SW 1271 (cell line): ENCODE measurements around the gene PLCH2.

ENCODE experiments used
- DNase-seq, 2 experiments: peaks; one replicate each; lab custom pipeline; 2025; lab: John Stamatoyannopoulos, UW

PLCH2 gene

DNA sequence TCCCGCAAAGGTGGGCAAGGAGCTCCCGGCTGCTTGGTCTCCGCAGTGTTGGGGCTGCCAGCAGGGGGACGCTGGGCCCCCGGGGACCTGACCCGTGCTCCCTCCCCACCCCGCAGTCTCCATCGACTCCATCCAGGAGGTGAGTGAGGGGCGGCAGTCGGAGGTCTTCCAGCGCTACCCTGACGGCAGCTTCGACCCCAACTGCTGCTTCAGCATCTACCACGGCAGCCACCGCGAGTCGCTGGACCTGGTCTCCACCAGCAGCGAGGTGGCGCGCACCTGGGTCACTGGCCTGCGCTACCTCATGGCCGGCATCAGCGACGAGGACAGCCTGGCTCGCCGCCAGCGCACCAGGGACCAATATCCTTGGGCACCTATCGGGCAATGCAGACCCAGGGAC is 3.5 kb downstream of the PLCH2 start:
- DNase-seq = no peak

DNA sequence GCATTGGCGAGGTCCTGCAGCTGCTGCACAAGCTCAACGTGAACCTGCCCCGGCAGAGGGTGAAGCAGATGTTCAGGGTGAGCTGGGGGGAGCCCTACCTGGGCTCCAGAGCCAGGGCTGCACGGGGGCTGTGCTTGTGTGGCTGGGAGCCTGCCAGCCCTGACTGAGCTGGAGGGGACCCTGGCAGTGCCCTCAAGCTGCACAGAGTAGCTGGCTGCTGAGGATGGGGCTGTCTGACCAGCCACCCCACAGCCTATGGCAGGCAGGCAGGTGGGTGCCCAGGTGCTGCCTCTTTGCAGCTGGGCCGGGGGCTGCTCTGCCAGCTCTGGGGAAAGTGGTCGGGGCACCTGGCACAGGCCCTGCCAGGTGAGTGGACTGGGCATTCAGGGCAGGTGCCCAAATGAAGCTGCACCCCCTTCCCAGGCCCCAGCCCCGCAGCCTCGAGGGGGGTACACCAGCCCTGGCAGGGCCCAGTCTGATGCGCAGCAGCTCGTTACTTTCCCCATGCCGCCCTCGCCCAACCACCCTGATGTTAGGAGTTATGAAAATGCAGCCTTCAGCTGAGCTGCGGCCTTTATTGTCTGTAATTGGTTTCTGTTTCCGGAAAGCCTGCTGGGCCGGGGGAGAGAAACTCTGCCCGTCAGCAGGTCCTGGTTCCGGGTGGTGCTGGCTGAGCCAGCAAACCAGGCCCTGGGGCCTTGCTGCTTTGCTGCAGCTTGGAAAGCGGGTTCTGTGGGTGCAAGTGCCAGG is 4.3 kb downstream of the PLCH2 start:
- no peak for DNase-seq

DNA sequence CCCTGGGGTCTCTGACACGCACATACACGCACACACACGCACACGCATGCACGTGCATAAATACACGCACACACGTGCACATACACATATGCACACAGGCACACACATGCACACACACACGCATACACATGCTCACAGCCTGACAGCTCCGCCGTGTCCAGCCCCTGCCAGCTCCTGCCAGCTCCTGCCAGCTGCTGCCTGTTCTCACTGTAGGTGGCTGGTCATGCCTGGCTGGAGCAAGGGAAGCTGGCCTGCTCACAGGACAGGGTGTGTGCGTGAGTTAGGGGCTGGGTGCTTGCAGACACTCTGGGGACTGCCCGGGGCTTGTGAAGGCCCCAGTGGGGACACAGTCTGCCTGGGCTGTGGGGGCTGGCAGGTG is 4.9 kb downstream of the PLCH2 start:
- no peak for DNase-seq

DNA sequence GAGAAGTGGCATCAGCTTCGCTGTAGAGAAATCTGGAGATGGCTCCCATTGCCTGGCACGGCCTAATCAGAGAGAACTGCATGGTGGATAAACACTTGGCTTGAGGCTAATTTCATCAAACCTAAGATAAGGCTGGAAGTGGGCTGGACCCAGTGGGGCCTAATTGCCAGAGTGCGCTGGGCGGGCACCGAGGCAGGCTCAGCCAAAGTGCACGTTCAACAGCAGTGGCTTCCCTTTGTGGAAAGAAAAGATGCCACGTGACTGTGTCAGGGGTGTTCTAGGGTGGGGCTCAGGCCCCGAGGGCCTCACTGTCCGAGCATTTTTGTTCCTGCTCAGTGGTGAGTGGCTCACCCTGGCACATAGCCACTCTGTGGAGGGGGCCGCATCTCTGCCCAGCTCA is 5.8 kb downstream of the PLCH2 start:
- no peak for DNase-seq

DNA sequence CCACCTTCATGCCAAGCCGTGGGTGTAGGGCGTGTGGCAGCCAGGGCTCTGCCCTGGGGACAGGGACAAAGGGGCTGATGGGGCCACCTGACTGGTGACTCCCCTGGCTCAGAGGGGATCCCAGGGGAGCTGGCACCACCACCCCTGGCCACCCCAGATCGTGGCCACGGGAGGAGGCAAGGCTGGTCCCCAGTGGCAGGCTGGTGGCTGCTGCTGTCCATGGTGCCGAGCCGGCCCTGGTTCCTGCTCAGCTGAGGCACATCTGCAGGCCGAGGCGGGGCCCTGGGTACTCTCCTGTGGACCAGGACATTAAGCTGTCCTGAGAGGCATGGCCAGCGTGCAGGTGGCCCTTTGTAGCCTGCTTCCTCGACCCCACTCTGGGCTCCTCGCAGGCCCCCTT is 6.5 kb downstream of the PLCH2 start:
- DNase-seq = no peak

DNA sequence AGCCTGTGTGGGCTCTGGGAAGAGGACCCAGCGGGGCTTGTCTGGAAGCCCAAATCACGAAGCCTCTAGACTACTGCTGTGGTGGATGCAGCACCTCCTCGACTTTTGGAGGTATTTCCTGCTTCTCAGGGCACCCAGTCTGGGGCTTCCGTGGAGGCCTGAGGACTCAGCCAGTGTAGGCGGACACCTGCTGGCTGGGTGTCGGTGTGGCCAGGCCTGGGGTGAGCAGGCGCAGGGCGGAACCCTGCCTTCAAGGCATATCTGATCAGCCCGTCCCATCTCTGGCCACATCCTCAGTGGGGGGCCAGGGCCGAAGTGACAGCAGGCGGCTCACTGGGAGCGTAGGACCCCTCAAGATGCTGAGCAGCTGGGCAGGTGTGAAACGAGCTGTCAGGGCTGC is 6.9 kb downstream of the PLCH2 start:
- DNase-seq = no peak

DNA sequence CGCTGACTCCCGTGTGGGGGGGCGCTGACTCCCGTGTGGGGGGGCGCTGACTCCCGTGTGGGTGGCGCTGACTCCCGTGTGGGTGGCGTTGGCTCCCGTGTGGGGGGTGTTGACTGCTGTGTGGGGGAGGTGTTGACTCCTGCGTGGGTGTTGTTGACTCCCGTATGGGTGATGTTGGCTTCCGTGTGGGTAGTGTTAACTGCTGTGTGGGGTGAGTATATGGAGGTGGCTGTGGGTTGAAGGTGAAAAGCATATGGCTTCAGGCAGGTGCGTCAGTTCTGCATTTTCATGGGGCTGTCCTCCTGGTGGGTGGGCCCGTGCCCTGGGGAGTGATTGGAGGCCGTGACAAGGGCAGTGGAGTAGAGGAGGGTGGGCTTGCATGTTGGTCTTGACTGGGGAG is 7.9 kb downstream of the PLCH2 start:
- no peak for DNase-seq

DNA sequence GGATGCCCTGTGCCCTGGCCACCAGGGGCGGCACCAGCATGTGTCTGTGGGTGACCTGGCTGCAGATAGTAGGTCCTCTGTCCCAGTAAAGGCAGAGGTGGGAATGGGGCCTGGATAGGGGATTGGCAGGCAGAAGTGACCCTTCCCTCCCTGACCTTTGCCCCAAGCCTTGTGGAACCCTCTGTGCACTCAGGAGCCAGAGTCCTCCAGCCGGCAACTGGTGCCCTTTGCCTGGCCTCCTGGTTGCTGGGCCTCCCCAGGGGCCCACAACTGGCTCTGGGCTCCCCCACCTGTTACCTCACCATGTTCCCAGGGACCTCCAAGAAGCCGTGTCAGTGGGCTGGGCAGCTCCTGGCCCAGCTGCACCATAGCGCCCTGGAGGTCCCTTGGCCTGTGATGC is 10.0 kb downstream of the PLCH2 start:
- DNase-seq = no peak

DNA sequence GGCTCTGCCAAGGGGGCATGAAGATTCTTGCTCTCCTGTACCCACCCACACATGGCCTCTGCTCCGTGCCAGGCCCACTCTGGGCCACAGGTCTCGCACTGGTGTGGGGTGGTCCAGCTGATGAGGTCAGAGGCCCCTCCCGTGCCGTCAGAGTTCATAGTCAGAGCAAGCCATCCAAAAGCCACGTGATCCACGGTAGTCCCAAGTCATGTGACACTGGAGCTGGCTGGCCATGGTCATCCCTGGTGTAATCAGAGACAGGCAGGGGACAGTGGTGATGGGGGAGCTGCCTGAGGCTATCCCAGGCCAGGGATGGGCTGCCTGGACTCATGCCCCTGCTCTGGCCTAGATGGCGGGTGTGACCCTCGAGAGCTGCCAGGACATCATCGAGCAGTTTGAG is 10.5 kb downstream of the PLCH2 start:
- no peak for DNase-seq

DNA sequence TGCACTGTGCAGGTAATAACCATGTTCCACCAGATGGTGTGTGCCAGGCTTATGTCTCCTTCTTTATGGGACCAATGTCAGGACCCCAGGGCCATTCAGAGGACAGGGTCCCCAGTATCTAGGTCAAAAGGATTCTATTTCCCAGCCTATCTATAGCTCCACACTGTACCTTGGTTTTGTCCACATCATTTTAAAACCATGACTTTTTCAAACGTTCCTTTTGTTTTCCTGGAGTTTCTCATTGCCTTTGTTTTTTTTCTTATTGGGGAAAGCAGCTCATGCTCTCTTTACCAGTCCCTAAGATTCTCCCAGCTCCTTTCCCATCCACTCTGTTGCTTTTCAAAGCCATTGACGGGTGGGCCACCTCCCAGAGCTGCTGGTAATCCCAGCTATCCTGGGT is 12.6 kb downstream of the PLCH2 start:
- DNase-seq = no peak

DNA sequence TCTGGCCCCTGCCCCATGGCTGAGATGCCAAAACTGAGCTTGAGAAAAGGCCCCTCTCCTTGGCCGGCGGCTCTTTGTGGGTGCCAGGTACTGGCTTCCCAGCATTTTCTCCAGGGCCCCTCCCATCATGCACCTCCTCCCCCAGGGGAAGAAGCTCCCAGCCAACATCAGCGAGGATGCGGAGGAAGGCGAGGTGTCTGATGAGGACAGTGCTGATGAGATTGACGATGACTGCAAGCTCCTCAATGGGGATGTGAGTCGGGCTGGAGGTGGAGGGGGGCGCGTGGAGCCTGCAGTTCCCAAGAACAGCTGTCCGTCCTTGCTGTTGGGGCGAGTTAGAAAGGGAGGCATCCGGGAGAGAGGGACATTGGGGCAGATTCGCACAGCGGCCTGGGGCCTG is 13.5 kb downstream of the PLCH2 start:
- no peak for DNase-seq

DNA sequence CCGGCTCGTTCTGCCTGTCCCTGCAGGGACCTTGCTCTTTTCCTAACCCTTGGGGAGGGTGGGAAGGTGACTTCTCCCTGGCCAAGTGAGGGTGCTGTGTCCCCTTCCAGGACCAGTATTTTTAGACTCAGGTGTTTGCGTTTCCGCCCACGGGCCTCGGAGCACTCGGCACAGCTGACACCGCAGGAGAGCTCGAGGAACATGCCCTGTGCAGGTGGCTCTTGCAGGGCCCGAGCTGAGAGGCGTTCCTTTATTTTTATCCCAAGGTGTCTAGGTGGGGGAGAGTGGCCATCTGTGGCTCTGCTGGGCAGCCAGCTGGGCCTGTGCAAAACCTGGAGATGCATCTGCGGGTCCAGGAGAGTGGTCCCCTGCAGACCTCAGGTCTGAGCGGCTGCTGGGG is 16.0 kb downstream of the PLCH2 start:
- no peak for DNase-seq

DNA sequence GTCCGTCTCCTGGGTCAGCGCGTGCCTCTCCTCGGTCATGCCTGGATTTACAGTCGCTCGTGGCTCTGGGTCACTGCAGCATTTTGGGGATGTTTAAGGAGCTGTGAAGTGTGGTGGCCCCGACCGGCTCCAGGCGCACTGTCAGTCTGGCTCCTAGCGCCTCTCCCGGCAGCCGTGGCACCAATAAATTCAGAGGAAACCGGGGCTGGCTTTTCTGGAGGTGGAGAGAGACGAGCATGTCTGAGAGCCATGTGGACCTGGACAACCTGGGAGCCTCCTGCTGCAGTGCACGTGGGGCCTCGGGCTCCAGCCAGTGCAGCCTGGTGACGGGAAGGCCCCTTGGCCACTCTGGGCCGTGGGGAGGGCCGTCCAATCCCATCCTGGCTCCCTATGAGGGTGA is 17.1 kb downstream of the PLCH2 start:
- DNase-seq = no peak

DNA sequence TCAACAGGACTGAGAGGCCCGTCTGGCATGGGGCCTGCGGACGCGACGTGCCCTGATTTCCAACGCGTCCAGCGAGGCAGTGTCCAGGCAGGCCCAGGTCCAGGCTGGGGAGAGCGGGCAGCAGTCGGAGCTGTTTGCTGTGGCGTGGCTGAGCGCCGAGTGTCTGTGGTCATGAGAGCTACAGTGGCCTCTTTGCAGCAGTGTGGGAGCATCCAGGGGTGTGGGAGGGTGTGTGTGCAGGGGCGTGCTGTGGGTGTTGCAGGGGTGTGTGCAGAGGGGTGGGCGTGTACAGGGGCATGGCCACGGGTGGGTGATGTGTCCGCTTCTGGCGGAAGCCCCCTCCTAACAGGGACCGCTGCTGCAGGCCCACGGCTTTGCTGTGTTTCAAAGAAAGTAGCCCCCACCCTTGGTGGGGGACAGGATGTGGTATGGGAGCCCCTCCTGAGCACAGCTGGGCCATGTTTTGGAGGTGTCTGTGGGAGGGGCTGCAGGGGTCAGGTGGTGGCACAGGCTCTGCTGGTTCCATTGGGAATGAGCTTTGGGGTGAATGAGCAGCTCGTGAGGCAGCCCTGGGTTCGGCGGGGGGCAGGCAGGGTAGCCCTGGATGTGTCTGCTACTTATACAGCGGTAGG is 17.7 kb downstream of the PLCH2 start:
- DNase-seq = no peak

DNA sequence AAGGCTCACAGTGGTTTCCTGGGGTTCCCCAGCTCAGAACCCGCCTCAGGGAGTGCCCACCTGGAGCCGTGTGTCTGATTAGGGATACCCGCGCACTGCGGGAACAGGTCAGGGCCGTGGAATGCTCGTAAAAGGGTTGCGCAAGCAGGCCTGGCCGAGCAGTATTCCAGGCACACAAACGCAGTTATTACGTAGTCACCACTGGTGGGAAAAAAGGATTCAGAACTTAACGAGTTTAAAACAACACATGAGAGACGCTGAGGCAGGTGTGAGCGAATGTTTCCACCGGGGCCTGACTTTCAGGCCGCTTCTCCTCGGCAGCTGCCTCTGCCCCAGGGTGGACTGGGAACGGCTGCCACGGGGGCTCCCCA is 18.2 kb downstream of the PLCH2 start:
- DNase-seq = peak in 1 of 2 experiments; percentile 18

DNA sequence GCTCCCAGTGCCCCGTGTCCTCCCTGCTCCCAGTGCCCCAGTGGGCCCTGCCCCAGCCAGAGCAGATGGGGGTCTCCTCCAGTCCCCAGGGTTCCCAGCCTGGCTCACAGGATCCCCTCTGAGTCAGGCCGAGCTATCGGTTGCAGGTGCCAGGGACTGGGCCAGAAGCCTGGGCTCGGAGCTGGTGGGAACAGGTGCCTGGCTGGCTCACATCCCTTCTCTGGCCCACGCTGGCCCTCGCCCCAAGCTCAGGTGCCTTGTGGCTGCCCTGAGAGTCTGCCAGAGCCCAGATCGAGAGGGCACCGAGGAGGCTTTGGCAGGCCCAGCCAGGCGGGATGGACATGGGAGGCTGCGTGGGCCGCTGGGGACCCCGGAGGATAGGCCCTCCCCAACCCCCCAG is 18.9 kb downstream of the PLCH2 start:
- no peak for DNase-seq

DNA sequence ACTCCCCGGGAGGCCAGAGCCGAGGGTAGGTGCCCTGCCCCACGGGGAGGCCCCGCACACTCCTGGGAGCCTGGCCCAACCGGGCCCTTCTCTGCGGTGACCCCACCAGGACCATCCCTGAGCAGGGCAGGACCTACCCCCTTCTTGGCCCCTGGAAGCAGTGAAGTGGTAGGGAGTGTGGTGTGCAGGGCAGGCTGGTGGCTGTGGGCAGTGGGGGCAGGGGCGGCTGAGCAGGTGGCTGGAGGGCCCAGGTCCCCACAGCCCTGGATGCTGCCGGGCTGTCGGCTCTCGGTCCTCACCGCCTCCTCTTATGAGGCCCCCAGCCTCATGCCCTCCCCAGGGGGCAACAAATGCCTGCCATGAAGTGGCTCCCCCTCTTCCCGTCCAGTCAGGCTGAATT is 19.5 kb downstream of the PLCH2 start:
- no peak for DNase-seq

DNA sequence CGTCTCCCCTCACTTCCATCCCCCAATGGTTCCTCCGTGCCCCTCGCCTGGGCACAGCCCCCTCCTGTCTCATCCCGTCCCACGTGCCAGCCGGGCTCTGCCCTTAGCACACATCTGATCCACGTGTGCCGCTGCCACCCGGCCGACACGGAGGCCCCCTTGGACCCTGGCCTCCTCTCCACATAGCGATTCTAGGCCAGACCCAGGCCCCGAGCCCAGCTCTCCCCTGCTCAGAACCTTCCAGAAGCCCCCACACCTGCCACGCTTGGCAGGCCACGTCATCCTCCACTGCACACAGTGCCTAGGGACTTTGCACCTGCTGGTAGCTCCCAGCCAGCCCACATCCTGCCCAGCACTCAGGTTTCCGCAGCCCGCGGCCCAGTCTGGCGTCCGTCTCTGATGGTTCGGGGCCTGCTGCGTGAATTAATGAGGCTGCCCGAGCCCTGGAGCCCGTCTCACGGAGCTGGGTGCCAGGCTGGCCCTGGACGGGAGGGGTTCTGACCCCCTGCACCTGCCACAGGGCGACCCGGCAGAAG is 20.1 kb downstream of the PLCH2 start:
- DNase-seq = no peak

DNA sequence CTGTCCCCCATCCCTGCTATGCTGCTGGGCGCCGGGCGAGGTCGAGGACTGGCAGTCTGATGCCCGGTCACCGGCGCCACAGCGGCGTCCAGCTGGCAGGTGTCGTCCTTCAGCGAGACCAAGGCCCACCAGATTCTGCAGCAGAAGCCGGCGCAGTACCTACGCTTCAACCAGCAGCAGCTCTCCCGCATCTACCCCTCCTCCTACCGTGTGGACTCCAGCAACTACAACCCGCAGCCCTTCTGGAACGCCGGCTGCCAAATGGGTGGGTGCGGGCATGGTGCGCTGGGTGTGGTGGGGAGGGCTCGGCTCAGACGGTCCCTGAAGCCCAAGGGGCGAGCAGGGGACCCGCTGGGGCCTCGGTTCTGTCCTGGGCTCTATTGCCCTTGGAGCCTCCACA is 20.7 kb downstream of the PLCH2 start:
- no peak for DNase-seq

DNA sequence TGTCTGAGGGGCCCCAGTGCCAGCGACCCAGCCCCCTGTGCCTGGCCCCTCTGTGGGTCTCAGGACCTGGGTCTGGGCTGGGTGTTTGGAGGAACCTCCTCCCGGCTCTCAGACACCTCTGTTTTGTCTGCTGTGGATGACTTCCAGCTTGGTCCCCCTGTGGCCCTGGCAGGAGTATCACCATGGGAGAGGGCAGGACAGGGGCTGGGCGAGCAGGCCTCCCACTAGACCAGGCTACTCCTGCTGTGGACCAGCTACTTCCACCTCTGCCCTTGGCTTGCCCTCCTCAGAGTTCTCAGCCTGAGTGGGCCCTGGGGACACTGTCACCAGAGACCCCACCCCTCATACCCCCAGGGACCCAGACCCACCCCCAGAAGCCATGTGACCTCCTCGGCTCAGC is 21.8 kb downstream of the PLCH2 start:
- no peak for DNase-seq

DNA sequence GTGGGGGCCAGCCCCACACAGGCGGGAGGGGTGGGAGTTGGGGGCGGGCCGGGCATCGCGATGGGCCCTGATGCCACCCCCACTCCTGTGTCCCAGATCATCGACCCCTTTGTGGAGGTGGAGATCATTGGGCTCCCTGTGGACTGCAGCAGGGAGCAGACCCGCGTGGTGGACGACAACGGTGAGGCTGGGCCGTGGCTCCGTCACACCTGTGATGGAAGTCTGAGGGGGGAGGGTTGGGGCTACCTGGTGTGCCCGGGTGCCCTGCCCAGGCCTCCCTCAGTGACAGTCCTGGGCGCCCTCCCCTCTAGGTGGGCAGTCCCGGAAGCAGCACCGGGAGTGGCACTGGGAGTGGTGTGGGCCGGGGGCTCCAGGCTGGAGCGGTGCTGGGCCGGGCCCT is 22.6 kb downstream of the PLCH2 start:
- no peak for DNase-seq

DNA sequence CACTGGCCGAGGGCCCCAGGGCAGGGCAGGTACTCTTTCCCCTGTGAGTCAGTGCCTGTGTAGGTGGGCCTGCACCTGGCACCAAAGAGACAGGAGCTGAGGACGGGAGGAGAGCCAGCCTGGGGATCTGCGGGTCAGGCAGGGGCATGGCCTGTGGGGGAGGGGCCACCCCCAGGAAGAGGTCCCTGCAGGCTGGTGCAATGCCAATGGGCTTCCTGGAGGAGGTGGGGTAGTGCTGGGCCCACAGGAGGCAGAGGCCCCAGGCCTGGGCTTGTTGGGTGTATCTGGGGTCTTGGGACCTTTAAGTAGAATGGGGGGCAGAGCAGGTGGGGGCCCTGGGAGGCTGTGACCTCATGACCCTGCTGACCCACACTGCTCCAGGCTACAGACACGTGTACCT is 23.2 kb downstream of the PLCH2 start:
- DNase-seq = no peak

DNA sequence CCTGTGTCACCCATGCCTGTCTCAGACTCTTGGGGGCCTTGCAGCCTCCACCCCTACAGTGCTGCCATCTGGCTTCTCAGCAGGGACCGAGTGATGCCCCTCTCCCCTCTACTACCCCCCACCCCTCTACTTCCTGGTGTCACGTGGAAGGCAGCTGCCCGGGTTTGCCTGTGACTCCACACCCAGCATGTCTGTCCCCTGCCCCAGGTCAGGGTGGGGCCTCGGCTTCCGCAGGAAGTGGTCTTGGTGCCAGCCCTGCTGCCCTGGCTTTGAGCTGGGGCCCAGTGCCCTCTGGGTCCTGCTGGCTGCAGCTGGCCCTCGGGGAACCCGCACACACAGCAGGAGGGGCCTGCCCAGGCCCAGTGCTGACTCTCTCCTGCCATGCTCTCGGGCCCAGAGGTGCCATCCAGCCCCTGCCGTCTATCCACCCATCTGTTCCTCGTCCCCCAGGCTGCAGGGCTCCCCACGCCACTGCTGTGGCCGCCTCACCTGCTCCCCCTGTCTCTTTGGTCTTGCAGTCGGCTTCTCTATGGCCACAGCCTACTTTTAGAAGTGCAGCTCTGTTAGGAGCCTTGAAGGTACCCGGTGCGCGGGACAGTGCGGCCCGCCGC is 24.0 kb downstream of the PLCH2 start:
- DNase-seq = no peak
